Measurements from ENCODE around the gene CMIP.

- no peak for TF ChIP-seq ARID4B (CRISPR knock-in tag; IDR thresholded peaks at IDR 0.05; ENCODE audit: borderline replicate concordance)
- TF ChIP-seq, protein P1, sequence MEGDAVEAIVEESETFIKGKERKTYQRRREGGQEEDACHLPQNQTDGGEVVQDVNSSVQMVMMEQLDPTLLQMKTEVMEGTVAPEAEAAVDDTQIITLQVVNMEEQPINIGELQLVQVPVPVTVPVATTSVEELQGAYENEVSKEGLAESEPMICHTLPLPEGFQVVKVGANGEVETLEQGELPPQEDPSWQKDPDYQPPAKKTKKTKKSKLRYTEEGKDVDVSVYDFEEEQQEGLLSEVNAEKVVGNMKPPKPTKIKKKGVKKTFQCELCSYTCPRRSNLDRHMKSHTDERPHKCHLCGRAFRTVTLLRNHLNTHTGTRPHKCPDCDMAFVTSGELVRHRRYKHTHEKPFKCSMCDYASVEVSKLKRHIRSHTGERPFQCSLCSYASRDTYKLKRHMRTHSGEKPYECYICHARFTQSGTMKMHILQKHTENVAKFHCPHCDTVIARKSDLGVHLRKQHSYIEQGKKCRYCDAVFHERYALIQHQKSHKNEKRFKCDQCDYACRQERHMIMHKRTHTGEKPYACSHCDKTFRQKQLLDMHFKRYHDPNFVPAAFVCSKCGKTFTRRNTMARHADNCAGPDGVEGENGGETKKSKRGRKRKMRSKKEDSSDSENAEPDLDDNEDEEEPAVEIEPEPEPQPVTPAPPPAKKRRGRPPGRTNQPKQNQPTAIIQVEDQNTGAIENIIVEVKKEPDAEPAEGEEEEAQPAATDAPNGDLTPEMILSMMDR (IDR thresholded peaks at IDR 0.05), result no peak
- no peak for TF ChIP-seq USF1 (CRISPR knock-in tag; IDR thresholded peaks at IDR 0.05)
- TF ChIP-seq MAX (CRISPR knock-in tag; IDR thresholded peaks at IDR 0.05), result no peak
- TF ChIP-seq, protein P2, sequence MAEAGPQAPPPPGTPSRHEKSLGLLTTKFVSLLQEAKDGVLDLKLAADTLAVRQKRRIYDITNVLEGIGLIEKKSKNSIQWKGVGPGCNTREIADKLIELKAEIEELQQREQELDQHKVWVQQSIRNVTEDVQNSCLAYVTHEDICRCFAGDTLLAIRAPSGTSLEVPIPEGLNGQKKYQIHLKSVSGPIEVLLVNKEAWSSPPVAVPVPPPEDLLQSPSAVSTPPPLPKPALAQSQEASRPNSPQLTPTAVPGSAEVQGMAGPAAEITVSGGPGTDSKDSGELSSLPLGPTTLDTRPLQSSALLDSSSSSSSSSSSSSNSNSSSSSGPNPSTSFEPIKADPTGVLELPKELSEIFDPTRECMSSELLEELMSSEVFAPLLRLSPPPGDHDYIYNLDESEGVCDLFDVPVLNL (CRISPR knock-in tag; IDR thresholded peaks at IDR 0.05; ENCODE audit: borderline replicate concordance, low read depth), result no peak
- TF ChIP-seq RELA (CRISPR knock-in tag; IDR thresholded peaks at IDR 0.05; ENCODE audit: borderline replicate concordance), result no peak
- TF ChIP-seq ATF1 (CRISPR knock-in tag; IDR thresholded peaks at IDR 0.05), result no peak
- TF ChIP-seq ZBTB43 (CRISPR knock-in tag; IDR thresholded peaks at IDR 0.05), result no peak
- no peak for TF ChIP-seq ZNF317 (CRISPR knock-in tag; IDR thresholded peaks at IDR 0.05; ENCODE audit: borderline replicate concordance, low read depth)
- TF ChIP-seq FOXJ3 (CRISPR knock-in tag; IDR thresholded peaks at IDR 0.05; ENCODE audit: borderline replicate concordance), result no peak
Observed at GRCh38 chr16:81607006-81607405, 162.4 kb downstream of the CMIP start.

Measured in WTC11 (cell line).